Measurements from ENCODE around the gene TMEM212. TPM values are rescaled to one million over a fixed set of nuclear protein-coding genes. Genes with fewer than 3 reads are reported as not detected.

Gene TMEM212
- total RNA-seq, 2 donors from 2014 or later, result not detected

- Histone ChIP-seq H3K36me3 (ENCODE audit: control insufficient read depth, insufficient read depth, low read length) (no peaks in the 10 kb centered on the region), H3K27ac (ENCODE audit: low read depth, low read length) (no peak overlapping the region), H3K9me3 (ENCODE audit: control insufficient read depth, low read length) (peaks cover 6% of the 10 kb centered on the region), H3K27me3 (ENCODE audit: control insufficient read depth, insufficient read depth, low read length, poor library complexity, severe bottlenecking) (no peaks in the 10 kb centered on the region), H3K9ac (ENCODE audit: extremely low read depth, low read length, poor library complexity, severe bottlenecking) (no peak overlapping the region), H3K4me1 (ENCODE audit: control insufficient read depth, insufficient read depth, low read length) (no peaks in the 10 kb centered on the region), H3K4me3 (ENCODE audit: low read length) (no peak overlapping the region)
- H3K36me3 Mint-ChIP-seq (ENCODE audit: low read depth), result no peaks in the 10 kb centered on the region
- no peak overlapping the region for H3K4me3 Mint-ChIP-seq
- WGBS, 2 experiments (ENCODE audit: insufficient coverage in 1 of 2, insufficient read length in 1 of 2), result 90 to 94% methylated on average over 1 to 3 of the region's 3 CpGs
- no peak for TF ChIP-seq CTCF (conservative IDR thresholded peaks at IDR 0.05)
- H3K4me1 Mint-ChIP-seq, result peaks cover 16% of the 10 kb centered on the region
- no peaks in the 10 kb centered on the region for H3K27me3 Mint-ChIP-seq (ENCODE audit: insufficient read depth)
- H3K9me3 Mint-ChIP-seq, result peaks cover 5% of the 10 kb centered on the region
- DNase-seq, result no peak
- H3K27ac Mint-ChIP-seq, result no peak overlapping the region
Measured at GRCh38 chr3:171863920-171864319, 20.8 kb downstream of the TMEM212 start.

- Mint-ChIP-seq H3K27me3 (ENCODE audit: insufficient read depth) (no peaks in the 10 kb centered on the region), H3K27ac (no peak overlapping the region)
Measured at GRCh38 chr3:171865191-171865865, 22.2 kb downstream of the TMEM212 start.

GRCh38 chr3:171867981-171868380, 24.8 kb downstream of the TMEM212 start:
- 87 to 91% methylated on average over 4 to 5 of the region's 5 CpGs for WGBS, 2 experiments (ENCODE audit: insufficient coverage in 1 of 2, insufficient read length in 1 of 2)
- Mint-ChIP-seq H3K36me3 (ENCODE audit: low read depth) (no peaks in the 10 kb centered on the region), H3K4me3 (no peak overlapping the region), H3K4me1 (peaks cover 13% of the 10 kb centered on the region), H3K9me3 (no peaks in the 10 kb centered on the region), H3K27ac (no peak overlapping the region), H3K27me3 (ENCODE audit: insufficient read depth) (no peaks in the 10 kb centered on the region)
- H3K27ac ChIP-seq (ENCODE audit: low read depth, low read length), result no peak overlapping the region
- H3K4me3 ChIP-seq (ENCODE audit: low read length), result no peak overlapping the region
- no peaks in the 10 kb centered on the region for H3K27me3 ChIP-seq (ENCODE audit: control insufficient read depth, insufficient read depth, low read length, poor library complexity, severe bottlenecking)
- no peak overlapping the region for H3K9ac ChIP-seq (ENCODE audit: extremely low read depth, low read length, poor library complexity, severe bottlenecking)
- DNase-seq, result peak; percentile 46
- H3K36me3 ChIP-seq (ENCODE audit: control insufficient read depth, insufficient read depth, low read length), result no peaks in the 10 kb centered on the region
- H3K4me1 ChIP-seq (ENCODE audit: control insufficient read depth, insufficient read depth, low read length), result no peaks in the 10 kb centered on the region
- TF ChIP-seq CTCF (conservative IDR thresholded peaks at IDR 0.05), result peak; percentile 75
- no peaks in the 10 kb centered on the region for H3K9me3 ChIP-seq (ENCODE audit: control insufficient read depth, low read length)

More at GRCh38 chr3:171865191-171865865, 22.2 kb downstream of the TMEM212 start:
- no peaks in the 10 kb centered on the region for H3K9me3 ChIP-seq (ENCODE audit: control insufficient read depth, low read length)
- 92 to 100% methylated on average over 2 to 5 of the region's 5 CpGs for WGBS, 2 experiments (ENCODE audit: insufficient coverage in 1 of 2, insufficient read length in 1 of 2)
- H3K4me3 Mint-ChIP-seq, result no peak overlapping the region
- no peaks in the 10 kb centered on the region for H3K9me3 Mint-ChIP-seq
- H3K4me1 ChIP-seq (ENCODE audit: control insufficient read depth, insufficient read depth, low read length), result no peaks in the 10 kb centered on the region
- H3K4me1 Mint-ChIP-seq, result peaks cover 16% of the 10 kb centered on the region
- H3K4me3 ChIP-seq (ENCODE audit: low read length), result no peak overlapping the region
- DNase-seq, result no peak
- H3K9ac ChIP-seq (ENCODE audit: extremely low read depth, low read length, poor library complexity, severe bottlenecking), result no peak overlapping the region
- no peak for TF ChIP-seq CTCF (conservative IDR thresholded peaks at IDR 0.05)
- no peaks in the 10 kb centered on the region for H3K36me3 ChIP-seq (ENCODE audit: control insufficient read depth, insufficient read depth, low read length)
- no peaks in the 10 kb centered on the region for H3K27me3 ChIP-seq (ENCODE audit: control insufficient read depth, insufficient read depth, low read length, poor library complexity, severe bottlenecking)
- H3K36me3 Mint-ChIP-seq (ENCODE audit: low read depth), result no peaks in the 10 kb centered on the region
- no peak overlapping the region for H3K27ac ChIP-seq (ENCODE audit: low read depth, low read length)

Measured in endodermal cell (in vitro differentiated cells).